Measurements from ENCODE around the gene FFAR2.
"Not testable (repeated sequence)": the region's sequence is repeated elsewhere in the genome, so short reads cannot be mapped to it uniquely, and the experiment has no call there.

FFAR2 gene

GRCh38 chr19:35414442-35414841 lies 33.6 kb upstream of the FFAR2 start:
- H3K4me1 ChIP-seq (ENCODE audit: insufficient read depth, low read length), result no peaks in the 10 kb centered on the region
- H3K27me3 ChIP-seq (ENCODE audit: insufficient read depth, low read length), result peaks cover 13% of the 10 kb centered on the region
- no peaks in the 10 kb centered on the region for H3K36me3 ChIP-seq (ENCODE audit: insufficient read depth, low read length)
- no peak overlapping the region for H2AFZ ChIP-seq (ENCODE audit: low read depth, low read length)
- no peaks in the 10 kb centered on the region for H3K9me3 ChIP-seq (ENCODE audit: low read length)
- H3K4me3 ChIP-seq (ENCODE audit: low read length), result no peak overlapping the region

- Histone ChIP-seq H3K4me1 (ENCODE audit: insufficient read depth, low read length) (no peaks in the 10 kb centered on the region), H3K27me3 (ENCODE audit: insufficient read depth, low read length) (peaks cover 15% of the 10 kb centered on the region), H3K9me3 (ENCODE audit: low read length) (no peaks in the 10 kb centered on the region), H3K36me3 (ENCODE audit: insufficient read depth, low read length) (no peaks in the 10 kb centered on the region), H2AFZ (ENCODE audit: low read depth, low read length) (no peak overlapping the region), H3K4me3 (ENCODE audit: low read length) (no peak overlapping the region)
Observed at GRCh38 chr19:35416331-35416730, 31.7 kb upstream of the FFAR2 start.

DNA sequence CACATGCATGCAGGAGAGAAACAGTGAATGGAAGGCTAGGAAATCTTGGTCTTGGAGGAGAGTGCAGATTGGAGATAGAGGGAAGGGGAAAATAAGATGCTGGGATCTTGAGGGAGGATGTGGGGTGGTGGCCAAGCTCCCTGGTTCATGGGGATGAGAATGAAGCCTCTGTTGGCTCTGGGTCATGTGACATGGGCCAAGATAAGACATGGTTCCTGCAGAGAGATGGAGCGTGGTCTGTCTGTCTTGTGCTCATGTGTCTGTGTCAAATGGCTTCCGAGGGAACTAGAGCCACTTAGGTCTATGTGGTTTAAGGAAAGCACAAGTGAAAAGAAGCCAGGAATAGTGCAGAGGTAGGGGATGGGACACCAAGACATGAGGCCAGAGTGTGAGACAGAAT lies 30.8 kb upstream of the FFAR2 start:
- no peaks in the 10 kb centered on the region for H3K9me3 ChIP-seq (ENCODE audit: low read length)
- H3K4me1 ChIP-seq (ENCODE audit: insufficient read depth, low read length), result no peaks in the 10 kb centered on the region
- H3K4me3 ChIP-seq (ENCODE audit: low read length), result no peak overlapping the region
- no peaks in the 10 kb centered on the region for H3K36me3 ChIP-seq (ENCODE audit: insufficient read depth, low read length)
- H3K27me3 ChIP-seq (ENCODE audit: insufficient read depth, low read length), result peaks cover 17% of the 10 kb centered on the region
- no peak overlapping the region for H2AFZ ChIP-seq (ENCODE audit: low read depth, low read length)

GRCh38 chr19:35417713-35418534 lies 30.1 kb upstream of the FFAR2 start:
- no peaks in the 10 kb centered on the region for H3K36me3 ChIP-seq (ENCODE audit: insufficient read depth, low read length)
- no peak overlapping the region for H3K4me3 ChIP-seq (ENCODE audit: low read length)
- no peaks in the 10 kb centered on the region for H3K4me1 ChIP-seq (ENCODE audit: insufficient read depth, low read length)
- no peaks in the 10 kb centered on the region for H3K9me3 ChIP-seq (ENCODE audit: low read length)
- H2AFZ ChIP-seq (ENCODE audit: low read depth, low read length), result no peak overlapping the region
- H3K27me3 ChIP-seq (ENCODE audit: insufficient read depth, low read length), result peaks cover 17% of the 10 kb centered on the region

DNA sequence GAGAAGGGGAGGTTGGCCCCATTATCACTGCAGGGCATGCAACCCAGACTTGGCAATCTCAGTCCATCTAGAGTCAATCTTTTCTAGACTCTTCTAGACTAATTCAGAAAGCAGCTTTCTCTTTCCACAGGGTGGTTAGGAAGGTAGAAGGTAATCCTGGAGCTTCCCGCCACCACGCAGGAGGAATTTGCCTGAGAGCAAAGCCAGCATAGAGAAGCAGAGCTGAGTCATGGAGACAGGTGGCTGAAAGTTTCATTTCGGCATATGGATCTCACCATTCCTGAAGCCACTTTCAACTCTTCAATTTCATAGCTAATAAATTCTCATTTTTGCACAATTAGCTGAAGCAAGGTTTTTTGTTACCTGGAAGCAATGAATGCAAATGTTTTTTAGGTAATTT lies 29.0 kb upstream of the FFAR2 start:
- Histone ChIP-seq H3K4me3 (ENCODE audit: low read length) (no peak overlapping the region), H3K36me3 (ENCODE audit: insufficient read depth, low read length) (no peaks in the 10 kb centered on the region), H2AFZ (ENCODE audit: low read depth, low read length) (no peak overlapping the region), H3K27me3 (ENCODE audit: insufficient read depth, low read length) (peaks cover 17% of the 10 kb centered on the region), H3K4me1 (ENCODE audit: insufficient read depth, low read length) (no peaks in the 10 kb centered on the region), H3K9me3 (ENCODE audit: low read length) (no peaks in the 10 kb centered on the region)

DNA sequence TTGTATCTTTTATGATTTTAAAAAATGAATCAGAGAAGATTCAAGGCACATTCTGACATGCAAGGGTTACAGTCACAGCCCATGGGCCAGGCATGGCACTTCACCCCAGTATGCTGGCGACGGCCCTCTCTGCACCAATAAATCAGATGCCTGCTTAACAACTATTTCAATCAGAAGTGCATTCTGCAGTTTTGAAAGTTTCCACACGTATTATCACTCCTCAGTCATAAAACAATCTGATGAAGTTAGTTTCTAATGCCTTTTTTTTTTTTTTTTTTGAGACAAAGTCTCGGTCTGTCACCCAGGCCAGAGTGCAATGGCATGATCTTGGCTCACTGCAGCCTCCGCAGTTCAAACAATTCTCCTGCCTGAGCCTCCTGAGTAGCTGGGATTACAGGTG lies 28.3 kb upstream of the FFAR2 start:
- no peaks in the 10 kb centered on the region for H3K9me3 ChIP-seq (ENCODE audit: low read length)
- H3K36me3 ChIP-seq (ENCODE audit: insufficient read depth, low read length), result no peaks in the 10 kb centered on the region
- no peak overlapping the region for H3K4me3 ChIP-seq (ENCODE audit: low read length)
- H3K4me1 ChIP-seq (ENCODE audit: insufficient read depth, low read length), result no peaks in the 10 kb centered on the region
- H2AFZ ChIP-seq (ENCODE audit: low read depth, low read length), result no peak overlapping the region
- H3K27me3 ChIP-seq (ENCODE audit: insufficient read depth, low read length), result peaks cover 14% of the 10 kb centered on the region

DNA sequence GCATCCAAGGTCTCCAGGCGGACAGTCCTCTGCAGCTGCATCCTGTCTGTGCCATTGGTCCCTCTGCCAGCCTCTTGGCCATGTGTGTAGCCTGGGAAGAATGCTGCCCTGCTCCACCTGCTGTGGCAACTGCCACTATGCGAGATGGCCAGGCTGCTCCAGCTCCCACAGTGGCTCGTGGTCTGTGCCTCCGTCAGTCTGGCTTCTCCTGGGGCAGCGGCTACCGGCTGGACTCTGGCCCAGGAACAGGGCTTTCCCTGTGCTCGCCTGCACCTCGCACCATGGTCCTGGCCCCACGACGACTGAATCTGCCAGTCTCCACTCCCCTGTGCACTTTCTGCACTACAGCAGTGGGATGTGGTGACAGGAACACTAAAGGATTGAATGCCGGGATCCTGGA lies 26.7 kb upstream of the FFAR2 start:
- Histone ChIP-seq H3K4me1 (ENCODE audit: insufficient read depth, low read length) (no peaks in the 10 kb centered on the region), H3K4me3 (ENCODE audit: low read length) (no peak overlapping the region), H3K36me3 (ENCODE audit: insufficient read depth, low read length) (no peaks in the 10 kb centered on the region), H3K27me3 (ENCODE audit: insufficient read depth, low read length) (peaks cover 14% of the 10 kb centered on the region), H2AFZ (ENCODE audit: low read depth, low read length) (no peak overlapping the region), H3K9me3 (ENCODE audit: low read length) (no peaks in the 10 kb centered on the region)

DNA sequence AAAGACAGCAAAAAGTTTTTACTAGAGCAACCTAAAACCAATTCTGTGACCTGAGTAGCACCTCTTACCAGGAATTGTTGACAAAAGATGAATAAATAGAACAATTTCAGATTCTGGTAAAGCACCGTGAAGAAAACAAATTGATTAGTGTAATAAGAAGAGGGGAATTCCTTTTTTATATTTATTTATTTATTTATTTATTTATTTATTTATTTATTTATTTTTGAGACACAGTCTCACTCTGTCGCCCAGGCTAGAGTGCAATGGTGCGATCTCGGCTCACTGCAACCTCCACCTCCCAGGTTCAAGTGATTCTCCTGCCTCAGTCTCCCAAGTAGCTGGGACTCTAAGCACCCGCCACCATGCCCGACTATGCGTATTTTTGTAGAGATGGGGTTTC lies 24.7 kb upstream of the FFAR2 start:
- not testable (repeated sequence) for H2AFZ ChIP-seq (ENCODE audit: low read depth, low read length); H3K27me3 ChIP-seq (ENCODE audit: insufficient read depth, low read length); H3K4me1 ChIP-seq (ENCODE audit: insufficient read depth, low read length); H3K9me3 ChIP-seq (ENCODE audit: low read length); H3K36me3 ChIP-seq (ENCODE audit: insufficient read depth, low read length); H3K4me3 ChIP-seq (ENCODE audit: low read length)

- Histone ChIP-seq H3K4me3 (ENCODE audit: low read length) (no peak overlapping the region), H3K4me1 (ENCODE audit: insufficient read depth, low read length) (no peaks in the 10 kb centered on the region), H2AFZ (ENCODE audit: low read depth, low read length) (no peak overlapping the region), H3K9me3 (ENCODE audit: low read length) (peaks cover 2% of the 10 kb centered on the region), H3K36me3 (ENCODE audit: insufficient read depth, low read length) (no peaks in the 10 kb centered on the region), H3K27me3 (ENCODE audit: insufficient read depth, low read length) (peaks cover 2% of the 10 kb centered on the region)
Observed at GRCh38 chr19:35425682-35426081, 22.4 kb upstream of the FFAR2 start.

DNA sequence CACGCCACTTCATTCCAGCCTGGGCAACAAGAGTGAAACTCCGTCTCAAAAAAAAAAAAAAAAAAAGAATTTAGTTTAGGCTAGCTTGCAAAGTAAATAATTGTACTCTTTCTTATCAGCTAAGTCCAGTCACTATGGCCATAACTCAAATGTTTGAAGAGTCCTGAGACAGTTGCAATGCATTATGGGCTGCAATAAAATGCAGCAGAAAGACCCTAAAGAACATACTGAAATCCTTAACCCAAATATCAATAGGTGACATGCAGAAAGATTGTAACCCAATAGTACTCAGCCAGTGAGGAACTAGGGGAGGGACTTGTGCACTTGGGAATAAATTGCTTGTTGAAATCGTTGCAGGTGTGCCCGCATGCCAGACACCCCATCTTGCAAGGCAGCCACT lies 20.9 kb upstream of the FFAR2 start:
- peaks cover 5% of the 10 kb centered on the region for H3K9me3 ChIP-seq (ENCODE audit: low read length)
- no peaks in the 10 kb centered on the region for H3K4me1 ChIP-seq (ENCODE audit: insufficient read depth, low read length)
- no peak overlapping the region for H3K4me3 ChIP-seq (ENCODE audit: low read length)
- peaks cover under 1% of the 10 kb centered on the region for H3K27me3 ChIP-seq (ENCODE audit: insufficient read depth, low read length)
- no peak overlapping the region for H2AFZ ChIP-seq (ENCODE audit: low read depth, low read length)
- H3K36me3 ChIP-seq (ENCODE audit: insufficient read depth, low read length), result no peaks in the 10 kb centered on the region

GRCh38 chr19:35429698-35430408 lies 18.2 kb upstream of the FFAR2 start:
- Histone ChIP-seq H3K9me3 (ENCODE audit: low read length) (peaks cover 5% of the 10 kb centered on the region), H3K27me3 (ENCODE audit: insufficient read depth, low read length) (peaks cover 6% of the 10 kb centered on the region), H3K4me3 (ENCODE audit: low read length) (no peak overlapping the region), H2AFZ (ENCODE audit: low read depth, low read length) (no peak overlapping the region), H3K4me1 (ENCODE audit: insufficient read depth, low read length) (no peaks in the 10 kb centered on the region), H3K36me3 (ENCODE audit: insufficient read depth, low read length) (no peaks in the 10 kb centered on the region)

- H3K4me1 ChIP-seq (ENCODE audit: insufficient read depth, low read length), result no peaks in the 10 kb centered on the region
- no peaks in the 10 kb centered on the region for H3K36me3 ChIP-seq (ENCODE audit: insufficient read depth, low read length)
- no peak overlapping the region for H3K4me3 ChIP-seq (ENCODE audit: low read length)
- peaks cover 6% of the 10 kb centered on the region for H3K27me3 ChIP-seq (ENCODE audit: insufficient read depth, low read length)
- no peak overlapping the region for H2AFZ ChIP-seq (ENCODE audit: low read depth, low read length)
- peaks cover 5% of the 10 kb centered on the region for H3K9me3 ChIP-seq (ENCODE audit: low read length)
Observed at GRCh38 chr19:35430409-35431144, 17.5 kb upstream of the FFAR2 start.

DNA sequence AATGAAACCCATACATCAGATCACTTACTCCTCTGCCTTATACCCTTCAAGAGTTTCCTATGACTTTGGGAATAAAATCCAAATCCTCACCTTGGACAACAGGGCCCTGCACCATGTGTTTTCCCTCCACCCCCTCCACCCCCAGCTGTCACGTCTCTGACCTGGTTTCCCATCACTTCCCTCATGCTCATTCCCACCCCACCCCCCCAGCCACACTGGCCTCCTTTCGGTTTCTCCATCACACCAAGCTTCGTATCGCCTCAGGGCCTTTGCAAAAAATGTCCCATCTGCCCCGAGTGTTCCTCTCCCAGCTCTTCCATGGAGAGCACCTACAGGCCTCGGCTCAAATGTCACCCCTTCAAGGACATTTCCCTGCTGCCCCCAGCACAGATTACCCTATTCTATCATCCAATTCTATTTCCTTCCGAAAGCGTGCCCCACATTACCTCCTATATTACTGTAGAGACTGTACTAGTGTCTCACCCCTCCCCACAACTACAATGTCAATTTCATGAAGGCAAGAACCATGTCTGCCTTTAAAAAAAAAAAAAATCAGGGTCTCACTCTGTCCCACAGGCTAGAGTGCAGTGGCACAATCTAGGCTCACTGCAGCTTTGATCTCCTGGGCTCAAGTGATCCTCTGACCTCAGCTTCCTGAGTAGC lies 16.8 kb upstream of the FFAR2 start:
- Histone ChIP-seq H2AFZ (ENCODE audit: low read depth, low read length) (no peak overlapping the region), H3K27me3 (ENCODE audit: insufficient read depth, low read length) (peaks cover 6% of the 10 kb centered on the region), H3K36me3 (ENCODE audit: insufficient read depth, low read length) (no peaks in the 10 kb centered on the region), H3K9me3 (ENCODE audit: low read length) (peaks cover 5% of the 10 kb centered on the region), H3K4me1 (ENCODE audit: insufficient read depth, low read length) (no peaks in the 10 kb centered on the region), H3K4me3 (ENCODE audit: low read length) (no peak overlapping the region)
